Prostate gland (tissue), 2 donors: ENCODE measurements around the gene IL21R.

Experiments used
- POLR2A ChIP-seq: fragments of 450-650 bp; IDR thresholded peaks from one replicate; pipeline ENCODE4 v1.6.1; 2016; ENCODE audit warnings: antibody characterized with exemption, mild to moderate bottlenecking
- TF ChIP-seq, protein P1 (sequence below), 4 experiments: fragments of 200-600 bp in 2 of 4; fragments of 450-650 bp in 2 of 4; sonication (generic) in 2 of 4; IDR thresholded peaks; 1 replicate in 3 of 4; 2 replicates in 1 of 4; pipeline ENCODE4 v1.5.1; 2016 to 2019; ENCODE audit warnings: antibody characterized with exemption in 4 of 4, mild to moderate bottlenecking in 2 of 4, moderate library complexity in 2 of 4

DNA sequence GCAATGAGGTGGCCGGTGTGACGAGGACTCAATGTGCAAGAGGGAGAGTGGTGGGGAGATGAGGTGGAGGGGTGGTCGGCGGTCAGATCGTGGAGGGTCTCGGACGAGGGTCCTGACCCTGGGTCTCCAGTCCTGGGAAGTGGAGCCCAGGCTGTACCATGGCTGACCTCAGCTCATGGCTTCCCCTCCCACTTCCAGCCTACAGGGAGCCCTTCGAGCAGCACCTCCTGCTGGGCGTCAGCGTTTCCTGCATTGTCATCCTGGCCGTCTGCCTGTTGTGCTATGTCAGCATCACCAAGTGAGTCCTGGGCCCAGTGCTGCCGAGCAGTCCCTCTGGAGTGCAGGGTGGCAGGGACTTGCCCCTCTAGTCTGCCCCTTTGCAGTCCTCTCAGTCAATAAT is 46.4 kb upstream of the IL21R start:
- TF ChIP-seq, protein P1, sequence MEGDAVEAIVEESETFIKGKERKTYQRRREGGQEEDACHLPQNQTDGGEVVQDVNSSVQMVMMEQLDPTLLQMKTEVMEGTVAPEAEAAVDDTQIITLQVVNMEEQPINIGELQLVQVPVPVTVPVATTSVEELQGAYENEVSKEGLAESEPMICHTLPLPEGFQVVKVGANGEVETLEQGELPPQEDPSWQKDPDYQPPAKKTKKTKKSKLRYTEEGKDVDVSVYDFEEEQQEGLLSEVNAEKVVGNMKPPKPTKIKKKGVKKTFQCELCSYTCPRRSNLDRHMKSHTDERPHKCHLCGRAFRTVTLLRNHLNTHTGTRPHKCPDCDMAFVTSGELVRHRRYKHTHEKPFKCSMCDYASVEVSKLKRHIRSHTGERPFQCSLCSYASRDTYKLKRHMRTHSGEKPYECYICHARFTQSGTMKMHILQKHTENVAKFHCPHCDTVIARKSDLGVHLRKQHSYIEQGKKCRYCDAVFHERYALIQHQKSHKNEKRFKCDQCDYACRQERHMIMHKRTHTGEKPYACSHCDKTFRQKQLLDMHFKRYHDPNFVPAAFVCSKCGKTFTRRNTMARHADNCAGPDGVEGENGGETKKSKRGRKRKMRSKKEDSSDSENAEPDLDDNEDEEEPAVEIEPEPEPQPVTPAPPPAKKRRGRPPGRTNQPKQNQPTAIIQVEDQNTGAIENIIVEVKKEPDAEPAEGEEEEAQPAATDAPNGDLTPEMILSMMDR (IDR thresholded peaks at IDR 0.05), result peak in 1 of 4 experiments; percentile 38
- no peak for TF ChIP-seq POLR2A
